IPS-NIHi7 (cell line): Measurements from ENCODE around the gene ICA1.

Experiments used
- DNase-seq: peaks from one replicate; pipeline ENCODE4 v3.0.0; 2012; ENCODE audit warnings: mixed read lengths; ENCODE audit errors: extremely low spot score

ICA1 gene

GRCh38 chr7:8201846-8202441, 60.0 kb downstream of the ICA1 start:
- no peak for DNase-seq

- DNase-seq: no peak
Measured at GRCh38 chr7:8200717-8201116, 61.2 kb downstream of the ICA1 start.

GRCh38 chr7:8200316-8200715, 61.7 kb downstream of the ICA1 start:
- no peak for DNase-seq

GRCh38 chr7:8197994-8198698, 63.8 kb downstream of the ICA1 start:
- DNase-seq: no peak

- DNase-seq: no peak
Measured at GRCh38 chr7:8192897-8193296, 69.1 kb downstream of the ICA1 start.

- peak; percentile 52 for DNase-seq
Measured at GRCh38 chr7:8190119-8190895, 71.7 kb downstream of the ICA1 start.

GRCh38 chr7:8189625-8190024, 72.3 kb downstream of the ICA1 start:
- no peak for DNase-seq

- no peak for DNase-seq
Measured at GRCh38 chr7:8185926-8186683, 75.9 kb downstream of the ICA1 start.

- no peak for DNase-seq
Measured at GRCh38 chr7:8184221-8184620, 77.7 kb downstream of the ICA1 start.

GRCh38 chr7:8179486-8179885, 82.5 kb downstream of the ICA1 start:
- no peak for DNase-seq

GRCh38 chr7:8178353-8178752, 83.6 kb downstream of the ICA1 start:
- DNase-seq: no peak

GRCh38 chr7:8177109-8177933, 84.6 kb downstream of the ICA1 start:
- DNase-seq: no peak

GRCh38 chr7:8176370-8177081, 85.4 kb downstream of the ICA1 start:
- DNase-seq: no peak

GRCh38 chr7:8175929-8176369, 86.0 kb downstream of the ICA1 start:
- DNase-seq: no peak

GRCh38 chr7:8172372-8173354, 89.3 kb downstream of the ICA1 start:
- DNase-seq: no peak

GRCh38 chr7:8169171-8169570, 92.8 kb downstream of the ICA1 start:
- no peak for DNase-seq

- DNase-seq: no peak
Measured at GRCh38 chr7:8168336-8168735, 93.6 kb downstream of the ICA1 start.

GRCh38 chr7:8165150-8165549, 96.8 kb downstream of the ICA1 start:
- DNase-seq: no peak

- no peak for DNase-seq
Measured at GRCh38 chr7:8162181-8162580, 99.8 kb downstream of the ICA1 start.
